Sigmoid colon (tissue), 4 donors: ENCODE measurements around the gene DERL2.

Experiments
- CTCF ChIP-seq, 4 experiments: fragments of 450-650 bp in 3 of 4; fragments of 200-600 bp in 1 of 4; IDR thresholded peaks; one replicate each; pipeline ENCODE4 v1.5.1; 2016 to 2019; ENCODE audit warnings: antibody characterized with exemption in 4 of 4, mild to moderate bottlenecking in 3 of 4, moderate library complexity in 2 of 4
- EP300 ChIP-seq, 4 donors: sonication (generic); formaldehyde crosslinking; IDR thresholded peaks; one replicate each; pipeline ENCODE4 v1.6.1; 2017; ENCODE audit warnings: antibody characterized with exemption in 4 of 4

- no peak for TF ChIP-seq CTCF (IDR thresholded peaks at IDR 0.05)
- no peak for TF ChIP-seq EP300 (IDR thresholded peaks at IDR 0.05)
Observed at GRCh38 chr17:5437721-5438317, 48.2 kb downstream of the DERL2 start.
